Measurements from ENCODE around the gene MATCAP1.
A peak's percentile ranks its signal among the peaks of the same experiment; 100 is the strongest.

MATCAP1 gene

DNA sequence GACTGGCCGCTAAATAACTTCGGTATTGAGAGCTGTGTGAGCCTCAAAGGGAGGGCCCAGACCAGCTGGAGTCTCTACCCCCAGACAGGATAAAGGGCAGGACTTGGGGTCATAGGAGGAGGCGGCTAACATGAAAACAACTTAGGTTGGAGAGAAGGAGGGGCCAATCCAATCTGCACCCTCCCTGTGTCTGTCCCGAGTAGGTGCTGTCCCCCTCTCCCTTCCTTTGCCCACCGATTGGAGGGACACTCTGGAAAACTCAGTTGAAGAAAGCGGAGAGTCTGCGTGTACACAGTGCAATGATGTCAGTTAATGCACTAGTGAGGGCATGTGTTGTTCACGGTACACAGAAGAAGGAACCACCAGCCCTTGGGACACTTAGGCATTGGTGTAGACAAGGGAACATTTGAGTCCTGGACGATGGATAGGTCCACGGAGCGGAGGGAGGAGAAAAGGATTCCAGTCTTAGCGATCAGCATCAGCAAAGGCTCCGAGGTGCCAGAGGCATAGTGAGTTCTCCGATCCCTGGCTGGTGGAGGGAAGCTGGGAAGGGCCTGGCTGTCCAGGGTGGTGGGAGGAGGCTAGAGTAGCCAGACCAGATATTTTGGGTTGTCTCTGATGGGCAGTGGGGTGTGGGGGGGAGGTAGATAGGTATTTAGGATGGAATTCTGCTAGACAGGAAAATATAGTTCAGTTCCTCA lies 12.7 kb downstream of the MATCAP1 start:
- DNase-seq = no peak

DNA sequence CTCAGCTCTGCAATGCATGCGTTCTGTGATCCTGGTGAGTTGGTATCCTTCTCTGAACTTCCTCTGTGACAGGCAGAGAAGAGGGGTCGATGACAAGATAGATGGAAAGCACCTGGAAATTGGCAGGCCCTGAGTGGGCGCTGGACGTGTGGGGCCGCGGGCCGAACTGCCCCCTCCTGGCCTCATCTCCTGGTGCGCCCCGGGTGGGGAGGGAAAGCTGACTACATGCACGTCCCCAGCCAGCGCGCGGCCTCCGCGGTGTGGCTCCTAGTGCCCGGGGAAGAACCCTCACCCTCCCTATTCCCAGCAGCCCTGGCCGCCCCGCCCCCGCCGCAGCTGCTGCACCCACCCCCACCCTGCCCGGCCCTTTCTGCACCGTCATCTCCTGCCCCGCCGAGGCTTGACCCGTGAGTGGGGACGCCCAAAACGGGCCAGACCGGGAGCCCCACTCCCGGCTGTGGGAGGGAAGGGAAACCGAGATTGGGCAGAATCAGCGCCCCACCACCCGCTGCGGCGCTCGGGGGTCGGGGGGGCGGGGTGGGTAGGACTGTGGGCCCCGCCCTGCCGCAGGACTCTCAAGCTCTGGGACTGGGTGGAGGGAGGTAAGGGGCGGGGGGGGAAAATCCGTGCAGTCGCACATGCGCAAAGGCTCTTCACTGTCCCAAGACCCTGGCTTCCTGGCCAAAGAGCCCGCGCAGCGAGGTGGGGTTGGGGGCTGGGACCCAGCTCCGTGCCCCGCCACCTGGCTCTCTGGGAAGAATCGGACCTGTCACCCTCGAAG lies 13.4 kb downstream of the MATCAP1 start, which contains the start of gene NOL3:
NOL3 (plus strand) TSS at position 371 of the 781 bp plus-strand sequence.
- DNase-seq = no peak

DNA sequence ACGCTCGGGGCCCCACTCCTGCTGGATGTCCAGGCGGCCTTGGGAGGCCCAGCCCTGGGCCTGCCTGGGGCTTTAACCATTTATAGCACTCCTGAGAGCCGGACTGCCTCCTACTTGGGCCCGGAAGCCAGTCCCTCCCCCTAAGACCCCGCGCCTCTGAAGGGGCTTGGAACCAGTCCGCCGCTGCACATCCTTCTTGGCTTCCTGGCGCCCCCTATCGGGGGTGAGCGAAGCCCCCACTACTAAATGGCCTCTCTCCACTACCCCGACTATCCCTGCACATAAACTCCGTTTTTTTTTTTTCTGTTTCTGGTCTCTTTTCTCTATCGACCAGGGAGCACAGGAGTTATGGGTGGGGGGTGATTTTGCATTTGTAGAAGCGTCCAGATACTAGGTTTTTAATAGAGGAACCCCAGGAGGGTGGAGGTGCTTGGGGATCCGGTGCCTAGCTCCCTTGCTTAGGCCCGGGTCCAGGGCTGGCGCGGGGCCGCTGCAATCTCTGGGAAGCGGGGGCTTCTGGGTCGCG lies 14.1 kb downstream of the MATCAP1 start:
- peak; percentile 47 for DNase-seq

DNA sequence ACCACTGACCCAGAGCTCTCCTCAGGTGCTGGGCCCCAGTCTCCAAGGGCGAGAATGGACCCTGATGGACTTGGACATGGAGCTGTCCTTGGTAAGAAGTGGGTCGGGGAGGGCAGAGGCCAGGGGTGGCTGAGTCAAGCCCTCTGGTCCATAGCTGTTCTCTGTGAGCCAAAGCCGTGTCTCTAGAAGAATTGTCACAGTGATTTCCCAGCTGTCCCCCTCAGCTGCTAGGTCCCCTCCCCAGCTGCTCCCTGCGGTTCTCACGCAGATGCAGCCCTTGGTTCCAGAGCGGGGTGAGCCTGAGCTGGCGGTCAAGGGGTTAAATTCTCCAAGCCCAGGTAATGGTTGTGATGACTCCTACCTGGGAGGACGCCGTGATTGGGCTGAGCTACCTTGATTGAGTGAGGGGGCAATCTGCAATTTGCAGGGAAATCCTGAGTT lies 14.7 kb downstream of the MATCAP1 start:
- no peak for DNase-seq

DNA sequence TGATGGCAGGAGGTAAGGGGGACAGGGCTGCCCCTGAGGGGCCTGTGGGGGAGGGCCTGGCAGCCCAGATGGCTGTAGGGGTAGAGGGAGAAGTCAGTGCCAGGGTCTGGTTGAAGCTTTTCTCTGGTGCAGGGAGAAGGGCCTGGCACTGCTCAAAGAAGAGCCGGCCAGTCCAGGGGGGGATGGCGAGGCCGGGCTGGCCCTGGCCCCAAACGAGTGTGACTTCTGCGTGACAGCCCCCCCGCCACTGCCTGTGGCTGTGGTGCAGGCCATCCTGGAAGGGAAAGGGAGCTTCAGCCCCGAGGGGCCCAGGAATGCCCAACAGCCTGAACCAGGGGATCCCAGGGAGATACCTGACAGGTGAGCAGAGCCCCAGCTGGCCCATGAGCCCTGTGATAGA lies 16.2 kb downstream of the MATCAP1 start:
- no peak for DNase-seq

DNA sequence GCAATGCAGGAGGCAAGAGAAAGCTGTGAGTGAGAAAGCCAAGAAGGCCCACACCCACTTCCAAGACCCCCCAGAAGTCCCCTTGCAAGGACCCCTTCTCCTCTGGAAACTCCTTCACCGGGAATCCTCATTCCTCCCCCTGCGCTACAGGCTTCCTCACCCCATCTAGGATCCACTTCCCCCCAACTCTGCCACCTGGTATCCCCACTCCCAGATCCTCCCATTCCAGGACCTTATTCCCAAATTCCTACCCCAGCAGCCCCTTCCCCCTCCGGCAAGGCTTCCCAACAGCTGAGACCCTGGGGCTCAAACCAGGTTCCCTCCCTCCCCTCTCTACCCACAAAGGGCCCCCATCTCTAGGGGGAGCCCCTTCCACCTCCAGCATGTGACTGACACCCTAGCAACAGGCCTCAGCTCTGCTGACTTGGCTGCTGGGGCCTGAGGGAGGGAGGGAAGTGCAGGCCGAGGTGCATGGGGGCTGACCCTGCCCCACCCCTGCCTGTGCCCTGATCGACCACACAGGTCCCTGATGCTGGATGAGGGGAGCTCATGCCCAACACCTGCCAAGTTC lies 17.1 kb downstream of the MATCAP1 start:
- no peak for DNase-seq

DNA sequence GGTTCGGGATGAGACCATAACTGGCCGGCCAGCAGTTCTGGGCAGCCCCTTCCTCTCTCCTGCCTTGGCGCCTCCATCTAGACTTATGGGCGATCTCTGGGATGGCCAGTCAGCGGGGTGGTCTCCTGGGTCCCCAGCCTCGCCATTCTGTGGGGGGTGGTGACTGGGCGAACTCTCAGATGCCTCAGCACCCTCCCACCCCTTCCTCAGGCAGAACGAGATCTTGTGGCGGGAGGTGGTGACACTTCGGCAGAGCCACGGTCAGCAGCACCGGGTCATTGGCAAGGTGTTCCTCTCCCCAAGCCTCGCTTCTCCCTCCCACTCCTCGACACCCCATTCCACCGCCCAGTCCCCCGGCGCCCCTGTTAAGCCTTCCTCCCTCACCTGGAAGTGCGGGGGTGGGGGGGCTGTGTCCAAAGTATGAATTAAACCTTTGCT lies 17.6 kb downstream of the MATCAP1 start:
- no peak for DNase-seq

DNA sequence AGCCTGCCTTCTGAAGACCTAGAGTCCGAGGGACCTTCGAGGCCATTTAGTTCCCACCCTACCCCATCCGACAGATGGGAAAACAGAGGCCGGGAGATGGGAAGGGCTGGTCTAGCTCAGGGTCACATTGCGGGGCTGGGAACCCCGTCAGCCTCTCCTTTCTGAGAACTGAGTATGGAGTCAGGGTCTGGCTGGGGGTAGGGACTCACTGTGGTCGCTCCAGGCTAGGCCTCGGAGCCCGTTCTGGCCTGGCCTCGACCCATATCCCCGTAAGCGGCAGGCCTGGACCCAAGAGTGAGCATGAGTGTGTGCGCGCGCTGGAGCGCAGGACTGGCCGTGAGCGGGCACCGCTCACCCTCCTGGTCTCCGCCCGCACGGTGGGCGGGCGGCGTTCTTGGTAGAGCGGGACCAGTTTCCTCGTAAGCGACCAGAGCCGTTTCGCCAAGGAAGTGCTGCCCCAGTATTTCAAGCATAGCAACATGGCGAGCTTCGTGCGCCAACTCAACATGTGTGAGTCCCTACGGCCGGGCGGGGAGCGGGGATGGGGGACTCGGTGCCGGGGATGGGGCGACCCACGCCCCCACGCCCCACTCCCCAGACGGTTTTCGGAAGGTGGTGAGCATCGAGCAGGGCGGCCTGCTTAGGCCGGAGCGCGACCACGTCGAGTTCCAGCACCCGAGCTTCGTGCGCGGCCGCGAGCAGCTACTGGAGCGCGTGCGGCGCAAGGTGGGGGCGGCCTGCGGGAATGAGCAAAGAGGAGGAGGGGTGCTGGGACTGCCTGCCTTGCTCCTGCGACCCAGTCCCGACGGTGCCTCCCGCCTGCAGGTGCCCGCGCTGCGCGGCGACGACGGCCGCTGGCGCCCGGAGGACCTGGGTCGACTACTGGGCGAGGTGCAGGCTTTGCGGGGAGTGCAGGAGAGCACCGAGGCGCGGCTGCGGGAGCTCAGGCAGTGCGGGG lies 18.4 kb downstream of the MATCAP1 start:
- DNase-seq = no peak

DNA sequence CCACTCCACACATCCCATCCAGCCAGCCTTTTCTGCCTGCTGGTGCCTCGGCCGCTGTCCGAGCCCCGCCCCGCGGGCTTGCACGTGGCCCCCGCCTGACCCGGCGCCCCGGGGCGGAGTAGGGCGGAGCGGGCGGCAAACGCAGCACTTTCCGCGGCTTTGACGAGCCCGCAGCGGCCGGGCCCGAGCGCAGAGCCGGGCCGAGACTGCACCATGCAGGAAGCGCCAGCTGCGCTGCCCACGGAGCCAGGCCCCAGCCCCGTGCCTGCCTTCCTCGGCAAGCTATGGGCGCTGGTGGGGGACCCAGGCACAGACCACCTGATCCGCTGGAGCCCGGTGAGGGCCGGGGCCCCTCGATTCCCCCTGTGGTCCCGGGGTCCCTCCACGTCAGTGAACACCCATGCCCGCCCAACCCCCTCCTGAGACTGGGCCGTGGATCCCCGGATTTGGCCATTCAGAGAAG lies 19.1 kb downstream of the MATCAP1 start, which contains the start of gene HSF4:
HSF4 (plus strand) TSS at position 147 of the 463 bp plus-strand sequence; CDS start at position 214, 67 bp downstream.
- DNase-seq = no peak

DNA sequence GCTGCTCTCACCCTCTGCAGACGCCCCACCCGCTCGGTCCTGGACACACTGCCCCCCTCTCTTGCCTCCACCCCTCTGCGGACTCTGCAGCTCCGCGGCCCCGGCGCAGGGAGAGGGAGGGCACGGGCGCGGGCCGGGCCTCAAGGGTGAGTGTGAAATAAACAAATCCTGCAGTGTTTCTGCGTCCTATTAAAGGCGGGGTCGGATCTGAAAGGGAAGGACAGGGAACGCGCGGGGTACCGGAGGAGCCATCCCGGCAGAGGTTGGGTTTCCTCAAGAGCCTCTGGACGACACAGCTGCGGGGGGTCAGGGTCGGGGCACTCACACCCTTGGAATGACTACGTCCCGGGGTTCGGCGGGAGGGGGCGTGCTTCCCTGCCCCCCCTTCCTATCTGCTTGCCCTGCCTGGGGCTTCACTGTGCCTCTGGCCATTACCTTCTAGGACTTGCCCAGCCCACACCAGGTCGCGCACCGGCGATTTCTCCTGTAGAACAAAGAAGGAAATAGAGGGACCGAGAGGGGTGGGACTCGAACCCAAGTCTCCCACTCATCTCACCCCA lies 19.7 kb downstream of the MATCAP1 start:
- DNase-seq = no peak

DNA sequence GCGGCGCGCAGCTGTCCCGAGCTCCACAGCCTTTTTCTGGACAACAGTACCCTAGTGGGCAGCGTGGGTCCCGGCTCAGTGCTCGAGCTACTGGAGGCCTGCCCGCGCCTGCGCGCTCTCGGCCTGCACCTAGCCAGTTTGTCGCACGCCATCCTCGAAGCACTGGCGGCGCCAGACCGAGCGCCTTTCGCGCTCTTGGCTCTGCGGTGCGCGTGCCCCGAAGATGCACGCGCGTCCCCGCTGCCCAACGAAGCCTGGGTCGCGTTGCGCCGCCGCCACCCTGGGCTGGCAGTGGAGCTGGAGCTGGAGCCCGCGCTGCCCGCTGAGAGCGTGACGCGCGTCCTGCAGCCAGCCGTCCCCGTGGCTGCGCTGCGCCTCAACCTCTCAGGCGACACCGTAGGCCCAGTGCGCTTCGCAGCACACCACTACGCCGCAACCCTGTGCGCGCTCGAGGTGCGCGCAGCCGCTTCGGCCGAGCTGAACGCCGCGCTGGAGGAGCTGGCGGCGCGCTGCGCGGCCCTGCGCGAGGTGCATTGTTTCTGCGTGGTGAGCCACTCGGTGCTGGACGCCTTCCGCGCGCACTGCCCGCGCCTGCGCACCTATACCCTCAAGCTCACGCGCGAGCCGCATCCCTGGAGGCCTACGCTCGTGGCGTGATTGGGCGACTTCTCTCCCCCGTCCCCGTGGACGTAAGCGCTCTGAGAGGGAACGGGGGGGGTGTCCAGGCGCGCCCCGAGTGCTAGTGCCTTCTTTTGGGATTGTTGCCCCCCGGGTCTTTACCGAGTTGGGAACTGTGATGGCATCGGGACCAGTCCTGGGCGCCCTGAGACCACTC lies 20.4 kb downstream of the MATCAP1 start:
- DNase-seq = peak; percentile 51

DNA sequence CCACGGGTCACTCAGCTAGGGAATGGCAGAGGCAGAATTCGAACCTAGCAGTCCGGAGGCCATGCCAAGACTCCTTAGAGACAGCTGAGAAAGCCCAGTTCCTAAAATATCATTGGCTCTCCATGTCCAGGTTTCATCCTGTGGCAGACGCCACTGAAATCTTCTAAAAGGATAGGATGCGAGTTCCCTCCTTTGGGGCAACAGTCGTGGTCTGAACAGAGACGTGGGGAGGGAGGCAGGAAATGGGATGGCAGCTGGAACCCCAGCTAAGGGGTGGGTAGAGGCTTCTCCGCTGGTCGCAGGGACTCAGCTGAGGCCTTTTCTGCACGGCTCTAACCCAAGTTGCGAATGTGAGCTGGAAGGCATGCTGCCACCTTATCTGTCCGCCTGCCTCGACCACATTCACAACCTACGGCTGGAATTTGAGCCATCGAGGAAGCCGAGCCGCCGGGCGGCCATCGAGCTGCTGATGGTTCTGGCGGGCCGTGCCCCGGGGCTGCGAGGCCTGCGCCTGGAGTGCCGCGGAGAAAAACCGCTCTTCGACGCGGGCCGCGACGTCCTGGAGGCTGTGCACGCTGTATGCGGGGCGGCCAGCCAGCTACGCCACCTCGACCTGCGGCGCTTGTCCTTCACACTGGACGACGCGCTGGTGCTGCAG lies 21.1 kb downstream of the MATCAP1 start:
- DNase-seq = no peak

DNA sequence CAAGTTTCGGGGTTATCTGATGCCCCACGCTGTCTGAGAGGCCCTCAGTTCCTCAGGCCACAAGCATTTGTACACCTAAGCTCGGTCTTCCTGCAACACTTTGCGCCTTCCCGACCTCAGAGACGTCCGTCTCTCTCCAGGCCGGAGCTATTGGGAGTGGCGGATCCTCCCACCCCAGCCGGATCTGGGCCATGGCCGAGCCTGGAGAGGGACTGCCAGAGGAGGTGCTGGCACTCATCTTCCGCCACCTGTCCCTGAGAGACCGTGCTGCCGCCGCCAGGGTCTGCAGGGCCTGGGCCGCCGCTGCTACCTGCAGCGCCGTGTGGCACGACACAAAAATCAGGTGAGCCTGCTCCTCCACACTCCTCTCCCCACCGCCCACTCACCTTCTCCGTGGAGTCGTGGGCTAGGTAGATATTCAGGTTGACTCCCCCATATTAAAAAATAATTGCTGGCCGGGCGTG lies 22.1 kb downstream of the MATCAP1 start:
- DNase-seq = no peak

DNA sequence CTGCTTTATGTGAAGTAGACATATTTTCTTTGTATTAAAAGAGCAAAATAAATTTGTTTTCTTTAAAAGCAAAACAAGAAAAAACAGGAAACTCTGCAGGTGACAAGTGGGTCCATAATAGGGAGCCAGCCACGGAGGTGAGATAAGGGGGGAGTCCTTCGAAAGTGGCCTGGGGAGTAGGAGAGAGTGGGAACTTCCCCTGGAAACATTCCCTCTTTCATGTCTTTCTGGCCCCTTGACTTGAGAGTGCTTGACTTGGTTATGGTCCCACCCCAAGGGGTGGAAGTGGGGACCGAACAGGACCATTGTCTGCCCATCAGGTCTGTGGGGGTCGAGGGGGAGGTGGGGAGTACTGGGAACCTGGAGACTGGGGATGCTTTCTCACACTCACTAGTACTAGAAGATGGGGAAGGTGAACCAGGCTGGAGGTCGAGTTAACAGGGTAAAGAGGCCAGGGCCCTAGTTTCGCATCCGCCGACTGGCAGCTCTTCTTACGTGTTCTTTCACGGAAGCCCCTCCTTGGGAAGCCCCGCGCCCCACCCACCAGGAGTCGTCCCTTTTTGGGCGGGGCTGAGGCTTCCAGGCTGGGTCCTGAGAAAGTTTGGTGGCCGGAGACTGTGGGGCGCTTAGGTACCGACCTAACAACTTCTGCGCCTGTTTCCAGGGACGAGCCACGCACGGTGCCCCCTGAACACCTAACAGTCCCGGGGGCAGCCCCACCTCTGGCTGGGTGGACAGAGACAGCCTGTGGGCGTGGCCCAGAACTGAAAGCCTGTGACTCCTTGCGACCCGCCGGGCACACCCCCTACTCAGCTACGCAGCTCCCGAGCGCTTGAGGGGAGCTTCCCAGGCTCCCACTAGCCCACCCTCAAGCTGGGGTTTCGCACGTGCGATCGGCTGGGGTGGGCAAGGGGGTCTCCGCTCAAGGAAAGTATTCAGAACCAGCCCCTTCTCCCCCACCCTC lies 24.8 kb downstream of the MATCAP1 start:
- DNase-seq = peak; percentile 64

DNA sequence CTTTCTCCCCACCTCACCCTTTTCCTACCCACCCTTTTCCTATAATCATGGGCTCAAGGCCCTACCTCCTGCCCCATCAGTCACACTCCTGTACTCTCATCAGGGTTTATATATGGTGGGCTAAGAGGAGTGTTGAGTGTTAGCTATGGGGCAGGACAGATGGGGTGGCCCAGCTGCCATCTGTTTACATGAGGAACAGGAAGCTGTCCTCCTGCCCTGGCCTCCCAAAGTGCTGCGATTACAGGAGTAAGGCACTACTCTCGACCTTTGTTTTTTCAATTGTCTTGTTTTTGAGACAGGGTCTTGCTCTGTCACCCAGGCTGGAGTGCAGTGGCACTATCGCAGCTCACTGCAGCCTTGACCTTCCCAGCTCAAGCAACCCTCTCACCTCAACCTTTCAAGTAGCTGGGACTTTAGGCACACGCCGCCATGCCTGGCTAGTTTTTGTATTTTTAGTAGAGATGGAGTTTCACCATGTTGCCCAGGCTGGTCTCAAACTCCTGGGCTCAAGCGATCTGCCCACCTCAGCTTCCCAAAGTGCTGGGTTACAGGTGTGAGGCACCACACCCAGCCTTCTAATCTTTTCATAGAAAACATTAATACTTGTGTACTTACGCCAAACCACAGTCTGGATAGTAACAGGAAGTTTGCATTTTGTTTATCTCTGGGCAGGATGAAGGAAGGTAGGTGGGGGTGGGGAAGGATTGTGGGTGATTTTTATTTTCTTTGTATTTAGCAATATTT lies 25.7 kb downstream of the MATCAP1 start:
- DNase-seq = no peak

DNA sequence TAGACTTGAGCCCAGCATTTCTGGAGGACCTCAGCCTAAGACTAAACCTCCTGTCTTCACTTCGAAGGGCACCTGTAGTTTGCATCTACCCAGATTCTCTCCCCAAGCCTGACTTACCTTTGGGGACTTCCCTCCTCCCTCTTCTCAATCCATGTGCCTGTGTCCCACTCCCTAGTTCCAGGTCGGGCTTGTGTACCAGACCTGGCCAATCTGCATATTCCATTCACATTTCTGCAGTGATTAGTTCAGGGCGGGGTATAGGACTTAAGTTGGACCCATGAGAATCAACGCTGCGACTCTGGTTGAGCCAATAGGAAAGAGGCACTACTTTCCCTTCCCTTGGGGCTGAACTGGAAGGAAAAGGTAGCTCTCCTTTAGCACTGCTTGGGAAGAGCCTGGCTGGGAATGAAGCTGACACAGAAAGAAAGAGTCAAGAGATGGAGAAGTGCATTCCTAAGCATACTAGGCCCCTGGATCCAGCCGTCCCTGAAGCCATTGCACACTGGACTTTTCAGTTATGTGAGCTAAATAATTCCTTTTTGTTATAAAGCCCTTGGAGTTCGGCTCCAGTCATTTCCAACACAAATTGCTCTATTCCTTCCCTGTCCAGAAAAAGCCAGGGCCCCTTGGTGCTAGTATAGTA lies 26.5 kb downstream of the MATCAP1 start:
- no peak for DNase-seq

DNA sequence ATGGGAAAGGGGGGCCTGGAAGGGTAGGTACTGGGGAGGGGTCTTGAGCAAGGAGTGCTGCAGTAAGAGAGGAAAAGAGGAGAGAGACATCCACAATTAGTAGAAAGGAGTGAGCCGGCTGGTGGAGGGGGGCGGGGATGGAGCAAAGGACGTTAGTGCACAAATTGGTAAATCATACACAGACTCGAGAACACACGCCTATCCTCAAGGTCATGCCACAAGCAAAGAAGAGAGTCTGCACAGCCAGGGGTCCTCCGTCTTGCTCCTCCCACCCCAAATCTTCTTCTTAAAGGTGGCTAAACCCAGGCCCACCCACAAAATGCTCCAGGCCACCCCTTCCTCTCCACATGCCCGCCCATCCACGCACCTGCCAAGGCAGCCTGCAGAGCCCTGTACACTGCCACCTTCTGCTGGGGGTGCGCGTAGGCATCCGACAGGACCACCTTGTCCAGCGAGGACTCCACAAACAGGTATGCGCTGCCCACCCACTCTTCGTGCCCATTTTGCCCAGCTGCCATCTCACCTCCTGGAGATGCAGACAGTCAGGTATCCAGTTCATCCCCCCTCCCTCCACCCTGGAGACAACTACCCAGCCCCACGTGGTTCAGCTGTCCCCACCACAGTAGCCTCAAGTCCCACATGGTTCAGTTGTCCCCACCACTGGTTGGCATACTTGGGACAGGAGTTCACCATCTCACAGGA lies 27.5 kb downstream of the MATCAP1 start:
- DNase-seq = no peak

All from activated naive CD4-positive, alpha-beta T cell treated with anti-CD3 and anti-CD28 coated beads, Interleukin-2, amount 50 U/mL, for 16 hours (primary cell).